GM12878 (cell line): ENCODE results near the gene RERE. TPM values are rescaled to one million over a fixed set of nuclear protein-coding genes. Genes with fewer than 3 reads are reported as not detected.

Experiments
- ATAC-seq: fragments of 200-7000 bp; cut with Tn5 transposase; 3 replicates; pipeline ENCODE4 v1.9.1; 2020; ENCODE audit warnings: mild to moderate bottlenecking, moderate library complexity
- BruUV-seq: library from RNA; stranded (reverse); fragments of 400-500 nt; replicated peaks from 2 replicates; lab custom pipeline; 2021; lab: Mats Ljungman, UMichigan
- CTCF ChIA-PET: fragments of 300-600 bp; sonication (Branson Sonifier 250); formaldehyde crosslinking; extraction: SDS; loops from one replicate; lab custom pipeline; 2021; ENCODE audit warnings: inconsistent platforms; lab: Yijun Ruan, JAX
- POLR2A ChIA-PET: fragments of 350-600 bp; formaldehyde crosslinking; extraction: SDS; loops from one replicate; lab custom pipeline; 2021; ENCODE audit warnings: inconsistent platforms; lab: Charles Lee
- RAD21 ChIA-PET: fragments of 300-600 bp; sonication (Branson Sonifier 250); formaldehyde crosslinking; loops from one replicate; lab custom pipeline; 2023; ENCODE audit warnings: antibody characterized with exemption; ENCODE audit not compliant: unreplicated experiment; lab: Charles Lee
- SMC1A ChIA-PET: fragments of 300-600 bp; sonication (Branson Sonifier 250); formaldehyde crosslinking; loops from one replicate; lab custom pipeline; 2023; ENCODE audit not compliant: unreplicated experiment, uncharacterized antibody; lab: Charles Lee
- DNase-seq: peaks from one replicate; pipeline ENCODE4 v3.0.0-alpha.2; 2011; ENCODE audit warnings: low read depth, low spot score
- FAIRE-seq: peaks from 3 replicates; lab custom pipeline; 2011; peaks lifted over from hg19 to GRCh38; lab: Jason Lieb, UNC
- H2AFZ ChIP-seq: 2 replicates; pipeline ENCODE4 v1.6.0; 2011; ENCODE audit warnings: low read depth, low read length, control low read depth; ENCODE audit not compliant: control insufficient read depth
- H3K27ac ChIP-seq: 2 replicates; pipeline ENCODE4 v1.5.1; 2011; ENCODE audit warnings: control low read depth; ENCODE audit not compliant: control insufficient read depth, insufficient read depth
- H3K27me3 ChIP-seq, 2 experiments: replicated peaks in 1 of 2; 2 replicates each; pipeline versions ENCODE4 v1.6.0 to v1.6.1; 2011; ENCODE audit warnings: low read length in 1 of 2; ENCODE audit not compliant: control insufficient read depth in 2 of 2, insufficient read depth in 2 of 2
- H3K36me3 ChIP-seq, 2 experiments: 2 replicates each; pipeline ENCODE4 v1.5.1; 2011; ENCODE audit warnings: low read length in 1 of 2; ENCODE audit not compliant: control insufficient read depth in 2 of 2, insufficient read depth in 2 of 2
- H3K4me1 ChIP-seq: 2 replicates; pipeline ENCODE4 v1.6.1; 2011; ENCODE audit warnings: mild to moderate bottlenecking, low read length, moderate library complexity, mixed read lengths; ENCODE audit not compliant: control insufficient read depth, insufficient read depth
- H3K4me2 ChIP-seq: 2 replicates; pipeline ENCODE4 v1.6.0; 2011; ENCODE audit warnings: control low read depth; ENCODE audit not compliant: control insufficient read depth, insufficient read depth
- H3K4me3 ChIP-seq: fragments of 200-600 bp; sonication (generic); 2 replicates; pipeline ENCODE4 v1.5.1; 2016
- H3K79me2 ChIP-seq: 2 replicates; pipeline ENCODE4 v1.6.0; 2011; ENCODE audit warnings: low read length; ENCODE audit not compliant: control insufficient read depth, insufficient read depth
- H3K9ac ChIP-seq: 2 replicates; pipeline ENCODE4 v1.8.0; 2011; ENCODE audit warnings: low read length, control low read depth, mixed read lengths; ENCODE audit not compliant: control insufficient read depth, insufficient read depth
- H3K9me3 ChIP-seq: replicated peaks from 3 replicates; pipeline ENCODE4 v1.5.1; 2011; ENCODE audit warnings: mild to moderate bottlenecking, low read length; ENCODE audit not compliant: control insufficient read depth, insufficient read depth
- H4K20me1 ChIP-seq: 2 replicates; pipeline ENCODE4 v1.6.0; 2011; ENCODE audit not compliant: control insufficient read depth, insufficient read depth
- ASH2L ChIP-seq: fragments of 300-600, 200-600 bp; sonication (generic); IDR thresholded peaks from 2 replicates; pipeline ENCODE4 v1.6.1; 2017; ENCODE audit warnings: low read depth, mild to moderate bottlenecking, borderline replicate concordance
- DPF2 ChIP-seq: fragments of 450-650 bp; IDR thresholded peaks from 2 replicates; pipeline ENCODE4 v1.6.1; 2017; ENCODE audit warnings: mild to moderate bottlenecking
- ETV6 ChIP-seq, 2 experiments: fragments of 450-650 bp in 1 of 2; IDR thresholded peaks in 1 of 2; conservative IDR thresholded peaks in 1 of 2; 2 replicates each; pipeline ENCODE4 v1.6.1; 2014; ENCODE audit warnings: antibody characterized with exemption in 1 of 2, borderline replicate concordance in 1 of 2, low read depth in 1 of 2, mild to moderate bottlenecking in 1 of 2, moderate library complexity in 1 of 2
- GABPA ChIP-seq: IDR thresholded peaks from 2 replicates; pipeline ENCODE4 v1.6.1; 2014; ENCODE audit warnings: antibody characterized with exemption, low read depth, mild to moderate bottlenecking, inconsistent platforms
- LARP7 ChIP-seq: fragments of 450-650 bp; IDR thresholded peaks from 2 replicates; pipeline ENCODE4 v1.6.1; 2017; ENCODE audit warnings: mild to moderate bottlenecking
- NBN ChIP-seq: fragments of 450-650 bp; IDR thresholded peaks from 2 replicates; pipeline ENCODE4 v1.6.1; 2016
- RAD21 ChIP-seq: IDR thresholded peaks from 2 replicates; pipeline ENCODE4 v1.6.1; 2011; ENCODE audit warnings: mild to moderate bottlenecking, low read depth, low read length, moderate library complexity; ENCODE audit not compliant: insufficient read depth
- RB1 ChIP-seq: fragments of 450-650 bp; formaldehyde crosslinking; IDR thresholded peaks from 2 replicates; pipeline ENCODE4 v1.6.1; 2017; ENCODE audit warnings: mild to moderate bottlenecking, borderline replicate concordance
- SIX5 ChIP-seq: IDR thresholded peaks from 2 replicates; pipeline ENCODE4 v1.6.1; 2011; ENCODE audit warnings: mild to moderate bottlenecking, low read depth, low read length, moderate library complexity; ENCODE audit not compliant: severe bottlenecking
- SPI1 ChIP-seq: IDR thresholded peaks from 2 replicates; pipeline ENCODE4 v1.6.1; 2011; ENCODE audit warnings: low read depth, mild to moderate bottlenecking, low read length, moderate library complexity, borderline replicate concordance; ENCODE audit not compliant: insufficient read depth
- WGBS: methylation state at CpG from one replicate; pipeline ENCODE4 v1.1.6; 2016; ENCODE audit warnings: low lambda C conversion rate; ENCODE audit not compliant: insufficient replicate concordance, insufficient coverage; ENCODE audit errors: missing lambda C conversion rate; 5-methylcytosine and 5-hydroxymethylcytosine counted together
- in situ Hi-C: fragments of 300-500 bp; cut with MboI; formaldehyde crosslinking; loops from 9 replicates; pipeline ENCODE4 v1.14.3; 2018; ENCODE audit warnings: mixed read lengths
- intact Hi-C: fragments of 100-400 bp; cut with micrococcal nuclease; formaldehyde crosslinking; loops from one replicate; pipeline ENCODE4 v1.14.2; 2022; ENCODE audit not compliant: unreplicated experiment
- polyA plus RNA-seq, 11 experiments: library from polyadenylated mRNA; depleted of rRNA in 4 of 11; unstranded in 6 of 11; stranded (reverse) in 5 of 11; fragments of >200 nt; fragmentation: Nextera tagmentation in 4 of 11; fragmentation: Illumina TruSeq in 1 of 11; extraction: Ambion mirVana in 4 of 11; extraction: Trizol in 1 of 11; gene quantifications; 1 replicate in 1 of 11; 2 replicates in 10 of 11; pipeline versions ENCODE4 v1.2.1 to v1.2.3, GENCODE V29; 2011 to 2016; ENCODE audit warnings: inconsistent platforms in 2 of 11, missing spikeins in 2 of 11, low read depth in 1 of 11
- total RNA-seq, 4 experiments: library from RNA; depleted of rRNA in 3 of 4; stranded (reverse); fragments of >200 nt in 3 of 4; fragmentation: Illumina TruSeq in 1 of 4; extraction: Trizol in 1 of 4; gene quantifications; 2 replicates each; pipeline versions ENCODE4 v1.2.1 to v1.2.3, GENCODE V29; 2013 to 2021
- TF ChIP-seq, protein P1 (sequence below): fragments of 450-650 bp; IDR thresholded peaks from 2 replicates; pipeline ENCODE4 v1.6.1; 2016; ENCODE audit warnings: mild to moderate bottlenecking
- TF ChIP-seq, protein P2 (sequence below): IDR thresholded peaks from 2 replicates; pipeline ENCODE4 v1.6.1; 2012; ENCODE audit warnings: mild to moderate bottlenecking, low read depth, low read length

The RERE gene
- total and polyA plus RNA-seq, 10 of the 15 experiments (the other 5 are each of a cell fraction or from before 2014, with no cell fraction given), result 5.2 to 60.5 (median 20.2) TPM

DNA sequence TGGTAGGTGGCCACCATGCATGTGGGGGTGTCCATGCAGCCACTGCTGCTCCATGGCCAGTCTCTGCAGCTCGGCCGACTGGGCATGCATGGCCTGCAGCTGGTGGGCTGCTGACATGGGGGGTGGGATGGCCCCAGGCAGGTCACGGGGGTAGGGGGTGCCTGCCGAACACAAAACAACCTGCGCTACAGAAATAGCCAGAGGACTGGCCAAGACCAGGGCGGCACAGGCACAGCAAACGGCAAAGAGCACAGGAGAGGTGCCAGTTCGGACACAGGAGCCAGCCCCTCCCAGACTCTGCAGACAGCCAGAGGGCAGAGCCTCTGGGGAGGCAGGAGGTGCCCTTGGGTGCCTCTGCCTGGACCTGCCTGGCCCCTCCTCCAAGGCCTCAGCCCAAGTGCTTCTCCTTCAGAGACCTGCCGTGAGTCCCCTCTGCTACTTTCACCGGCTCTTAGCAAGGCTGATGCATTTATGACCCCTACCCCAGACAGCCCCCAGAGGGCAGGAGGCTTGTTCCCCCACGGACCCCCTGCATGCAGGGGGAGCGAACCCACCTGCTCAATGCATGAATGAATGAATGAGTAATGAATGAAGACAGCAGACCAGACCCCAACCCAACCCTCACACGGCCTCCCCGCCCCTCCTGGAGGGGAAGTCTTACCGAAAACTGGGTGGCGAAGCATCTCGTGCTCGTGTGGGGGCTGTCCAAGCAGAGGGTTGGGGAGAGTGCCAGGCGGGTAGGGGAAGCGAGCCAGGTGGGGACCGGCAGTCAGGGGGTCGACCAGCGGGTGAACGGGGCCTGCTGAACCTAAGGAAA lies 461.8 kb downstream of the RERE start:
- 96% methylated on average over 23 of the region's 24 CpGs for WGBS
- ChIA-PET CTCF (no interaction called here), SMC1A (no interaction called here), RAD21 (no interaction called here), POLR2A (no interaction called here)
- peaks cover 16 to 51% of the 10 kb centered on the region in 2 experiments for H3K36me3 ChIP-seq
- H3K4me3 ChIP-seq, result no peak overlapping the region
- no peaks in the 10 kb centered on the region for H3K9me3 ChIP-seq
- no peak overlapping the region for H3K4me2 ChIP-seq
- DNase-seq, result no peak
- H3K27ac ChIP-seq, result no peak overlapping the region
- no peaks in the 10 kb centered on the region for H3K27me3 ChIP-seq
- in situ Hi-C loops (no loop called here), intact Hi-C loops (no loop called here)
- H4K20me1 ChIP-seq, result no peaks in the 10 kb centered on the region
- FAIRE-seq, result no peak
- H3K4me1 ChIP-seq, result no peaks in the 10 kb centered on the region
- BruUV-seq, result no TSS peak
- H2AFZ ChIP-seq, result no peak overlapping the region
- no peak overlapping the region for H3K9ac ChIP-seq
- H3K79me2 ChIP-seq, result no peaks in the 10 kb centered on the region
- ATAC-seq, result no peak
- TF ChIP-seq DPF2 (no peak), ASH2L (no peak), ETV6 (conservative IDR thresholded peaks at IDR 0.05 in 1 of 2, IDR thresholded peaks at IDR 0.05 in 1 of 2; ENCODE audit: borderline replicate concordance in 1 of 2, low read depth in 1 of 2) (no peak)

DNA sequence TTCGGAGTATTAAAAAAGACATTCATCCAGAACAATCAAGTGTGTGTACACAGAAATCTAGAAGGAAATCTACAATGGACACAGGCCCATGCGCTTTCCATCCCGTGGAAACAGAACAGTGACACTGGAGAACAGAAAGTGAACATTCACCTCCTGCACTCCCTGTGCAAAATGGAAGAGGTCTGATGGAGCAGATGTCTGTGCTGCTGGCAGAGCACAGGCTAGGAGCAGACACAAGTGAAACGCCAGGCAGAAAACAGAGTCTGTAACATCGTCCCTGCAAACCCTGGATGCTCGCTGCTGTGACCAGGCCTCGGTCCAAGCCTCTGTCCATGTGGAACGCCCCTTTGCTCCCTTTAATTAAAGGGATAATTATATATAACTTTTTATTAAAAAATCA lies 463.4 kb downstream of the RERE start:
- no peak overlapping the region for H3K4me3 ChIP-seq
- H3K4me1 ChIP-seq, result no peaks in the 10 kb centered on the region
- H3K36me3 ChIP-seq, result peaks cover 16 to 41% of the 10 kb centered on the region in 2 experiments
- no peak for FAIRE-seq
- no peak for ATAC-seq
- in situ Hi-C loops, result no loop called here
- CTCF ChIA-PET, result interaction anchor here (1.0 kb wide), 1 partner anchor 339 kb away, joined by 3 read pairs; no protein-coding TSS in a partner anchor
- no peak overlapping the region for H3K4me2 ChIP-seq
- 94% methylated on average over 8 of the region's 8 CpGs for WGBS
- no peaks in the 10 kb centered on the region for H3K27me3 ChIP-seq
- H2AFZ ChIP-seq, result no peak overlapping the region
- H3K79me2 ChIP-seq, result no peaks in the 10 kb centered on the region
- RAD21 ChIA-PET, result no interaction called here
- no peak overlapping the region for H3K27ac ChIP-seq
- SMC1A ChIA-PET, result no interaction called here
- no TSS peak for BruUV-seq
- H3K9ac ChIP-seq, result no peak overlapping the region
- intact Hi-C loops, result no loop called here
- POLR2A ChIA-PET, result no interaction called here
- no peaks in the 10 kb centered on the region for H3K9me3 ChIP-seq
- DNase-seq, result no peak
- no peaks in the 10 kb centered on the region for H4K20me1 ChIP-seq
- TF ChIP-seq, protein P1, sequence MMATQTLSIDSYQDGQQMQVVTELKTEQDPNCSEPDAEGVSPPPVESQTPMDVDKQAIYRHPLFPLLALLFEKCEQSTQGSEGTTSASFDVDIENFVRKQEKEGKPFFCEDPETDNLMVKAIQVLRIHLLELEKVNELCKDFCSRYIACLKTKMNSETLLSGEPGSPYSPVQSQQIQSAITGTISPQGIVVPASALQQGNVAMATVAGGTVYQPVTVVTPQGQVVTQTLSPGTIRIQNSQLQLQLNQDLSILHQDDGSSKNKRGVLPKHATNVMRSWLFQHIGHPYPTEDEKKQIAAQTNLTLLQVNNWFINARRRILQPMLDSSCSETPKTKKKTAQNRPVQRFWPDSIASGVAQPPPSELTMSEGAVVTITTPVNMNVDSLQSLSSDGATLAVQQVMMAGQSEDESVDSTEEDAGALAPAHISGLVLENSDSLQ, result no peak
- TF ChIP-seq GABPA (no peak), LARP7 (no peak), RB1 (no peak), NBN (no peak), SIX5 (no peak), SPI1 (no peak), RAD21 (no peak)
- TF ChIP-seq, protein P2, sequence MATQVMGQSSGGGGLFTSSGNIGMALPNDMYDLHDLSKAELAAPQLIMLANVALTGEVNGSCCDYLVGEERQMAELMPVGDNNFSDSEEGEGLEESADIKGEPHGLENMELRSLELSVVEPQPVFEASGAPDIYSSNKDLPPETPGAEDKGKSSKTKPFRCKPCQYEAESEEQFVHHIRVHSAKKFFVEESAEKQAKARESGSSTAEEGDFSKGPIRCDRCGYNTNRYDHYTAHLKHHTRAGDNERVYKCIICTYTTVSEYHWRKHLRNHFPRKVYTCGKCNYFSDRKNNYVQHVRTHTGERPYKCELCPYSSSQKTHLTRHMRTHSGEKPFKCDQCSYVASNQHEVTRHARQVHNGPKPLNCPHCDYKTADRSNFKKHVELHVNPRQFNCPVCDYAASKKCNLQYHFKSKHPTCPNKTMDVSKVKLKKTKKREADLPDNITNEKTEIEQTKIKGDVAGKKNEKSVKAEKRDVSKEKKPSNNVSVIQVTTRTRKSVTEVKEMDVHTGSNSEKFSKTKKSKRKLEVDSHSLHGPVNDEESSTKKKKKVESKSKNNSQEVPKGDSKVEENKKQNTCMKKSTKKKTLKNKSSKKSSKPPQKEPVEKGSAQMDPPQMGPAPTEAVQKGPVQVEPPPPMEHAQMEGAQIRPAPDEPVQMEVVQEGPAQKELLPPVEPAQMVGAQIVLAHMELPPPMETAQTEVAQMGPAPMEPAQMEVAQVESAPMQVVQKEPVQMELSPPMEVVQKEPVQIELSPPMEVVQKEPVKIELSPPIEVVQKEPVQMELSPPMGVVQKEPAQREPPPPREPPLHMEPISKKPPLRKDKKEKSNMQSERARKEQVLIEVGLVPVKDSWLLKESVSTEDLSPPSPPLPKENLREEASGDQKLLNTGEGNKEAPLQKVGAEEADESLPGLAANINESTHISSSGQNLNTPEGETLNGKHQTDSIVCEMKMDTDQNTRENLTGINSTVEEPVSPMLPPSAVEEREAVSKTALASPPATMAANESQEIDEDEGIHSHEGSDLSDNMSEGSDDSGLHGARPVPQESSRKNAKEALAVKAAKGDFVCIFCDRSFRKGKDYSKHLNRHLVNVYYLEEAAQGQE, result no peak
